Measurements from ENCODE around the gene POLDIP2.

The POLDIP2 gene, protein sequence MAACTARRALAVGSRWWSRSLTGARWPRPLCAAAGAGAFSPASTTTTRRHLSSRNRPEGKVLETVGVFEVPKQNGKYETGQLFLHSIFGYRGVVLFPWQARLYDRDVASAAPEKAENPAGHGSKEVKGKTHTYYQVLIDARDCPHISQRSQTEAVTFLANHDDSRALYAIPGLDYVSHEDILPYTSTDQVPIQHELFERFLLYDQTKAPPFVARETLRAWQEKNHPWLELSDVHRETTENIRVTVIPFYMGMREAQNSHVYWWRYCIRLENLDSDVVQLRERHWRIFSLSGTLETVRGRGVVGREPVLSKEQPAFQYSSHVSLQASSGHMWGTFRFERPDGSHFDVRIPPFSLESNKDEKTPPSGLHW

DNA sequence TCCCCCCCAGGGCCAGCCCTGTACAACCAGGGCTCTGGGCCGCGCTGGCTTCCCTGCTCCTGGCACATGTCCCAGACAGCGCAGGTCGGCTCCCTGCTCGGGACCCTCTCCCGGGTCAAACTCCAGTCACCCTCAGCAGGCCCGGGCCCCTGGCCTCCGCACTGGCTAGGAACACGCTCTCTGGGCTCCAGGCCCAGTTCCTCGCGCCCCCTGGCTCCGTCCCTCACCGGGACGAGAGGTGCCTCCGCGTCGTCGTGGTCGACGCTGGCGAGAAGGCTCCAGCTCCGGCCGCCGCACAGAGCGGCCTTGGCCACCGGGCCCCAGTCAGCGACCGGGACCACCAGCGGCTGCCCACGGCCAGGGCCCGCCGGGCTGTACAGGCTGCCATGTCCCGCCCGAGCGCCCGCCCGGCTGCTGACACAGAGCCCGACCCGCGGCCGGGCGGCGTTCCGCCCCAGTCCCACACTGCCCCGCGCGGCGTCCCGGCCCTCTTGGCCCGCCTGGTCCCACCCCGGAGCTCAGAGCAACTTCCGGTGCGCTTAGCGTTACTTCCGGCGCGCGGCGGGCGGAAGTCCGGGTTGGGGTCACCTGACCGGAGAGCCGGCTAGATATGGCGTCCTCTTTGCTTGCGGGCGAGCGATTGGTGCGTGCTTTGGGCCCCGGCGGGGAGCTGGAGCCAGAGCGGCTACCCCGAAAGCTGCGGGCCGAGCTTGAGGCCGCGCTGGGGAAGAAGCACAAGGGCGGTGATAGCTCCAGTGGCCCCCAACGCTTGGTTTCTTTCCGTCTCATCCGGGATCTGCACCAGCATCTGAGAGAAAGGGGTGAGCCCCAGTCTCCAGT lies at the start of gene POLDIP2:
Gene POLDIP2 (minus strand): TSS at position 467 of the 840 bp plus-strand sequence. CDS start 79 bp downstream, at position 388.
- peak; percentile 96 for DNase-seq

DNA sequence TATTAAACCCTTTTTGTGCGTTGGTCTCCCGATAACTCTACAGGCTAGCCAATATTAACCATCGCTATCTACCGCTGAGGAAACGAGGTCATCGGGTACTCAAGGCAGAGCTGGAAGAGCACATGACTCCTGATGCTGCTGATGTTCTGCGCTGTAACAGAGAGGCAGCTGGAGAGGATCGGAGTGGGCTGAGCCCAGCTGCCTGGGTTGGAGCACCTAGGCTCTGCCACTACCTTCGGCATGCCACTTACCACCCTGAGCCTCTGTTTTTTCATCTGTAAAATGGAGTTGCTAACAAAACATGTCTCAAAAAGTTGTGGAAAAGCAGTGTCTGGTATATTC lies 49.1 kb upstream of the POLDIP2 start:
- DNase-seq = no peak

DNA sequence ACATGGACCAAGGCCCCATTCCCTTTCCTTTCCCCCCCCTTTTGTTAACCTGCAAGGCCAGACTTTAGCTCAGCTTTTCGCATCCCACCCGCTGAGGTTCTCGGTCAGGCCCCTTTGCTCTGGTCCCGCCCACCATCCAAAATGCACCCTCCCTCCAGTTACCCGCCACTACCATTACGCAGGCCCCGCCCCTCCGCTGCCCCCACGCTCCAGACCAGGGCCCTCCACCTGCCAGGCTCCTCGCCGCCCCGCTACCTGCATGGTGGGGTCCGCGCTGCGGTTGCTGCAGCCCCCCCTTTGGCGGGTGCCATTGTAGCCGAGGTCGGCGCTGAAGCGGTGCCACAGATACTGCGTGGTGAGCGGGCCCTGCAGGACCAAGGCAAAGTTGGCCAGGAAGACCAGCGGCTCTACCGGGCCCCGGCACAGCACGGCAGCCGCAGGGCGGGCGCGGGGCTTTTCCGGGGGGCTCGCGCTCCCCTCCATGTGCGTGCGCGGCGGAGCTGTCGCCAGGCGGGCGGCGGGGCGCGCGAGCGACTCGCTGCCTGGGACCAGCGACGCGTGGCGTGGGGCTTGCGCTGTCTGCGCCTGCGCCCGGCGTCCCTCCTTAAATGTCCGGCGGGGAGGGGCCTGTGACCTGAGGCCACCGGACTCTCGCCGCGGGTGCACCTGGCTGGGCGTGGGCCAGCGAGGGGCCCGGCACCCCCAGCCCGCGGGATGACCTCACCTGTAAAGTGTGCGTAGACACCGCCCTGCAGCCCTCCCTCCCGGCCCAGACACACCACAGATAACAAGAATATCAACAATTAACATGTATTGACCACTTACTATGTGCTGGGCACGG lies 48.5 kb upstream of the POLDIP2 start, which contains the start of gene SLC46A1:
Gene SLC46A1 (minus strand): TSS at position 581 of the 841 bp plus-strand sequence. CDS start 98 bp downstream, at position 483.
- DNase-seq = peak; percentile 29

DNA sequence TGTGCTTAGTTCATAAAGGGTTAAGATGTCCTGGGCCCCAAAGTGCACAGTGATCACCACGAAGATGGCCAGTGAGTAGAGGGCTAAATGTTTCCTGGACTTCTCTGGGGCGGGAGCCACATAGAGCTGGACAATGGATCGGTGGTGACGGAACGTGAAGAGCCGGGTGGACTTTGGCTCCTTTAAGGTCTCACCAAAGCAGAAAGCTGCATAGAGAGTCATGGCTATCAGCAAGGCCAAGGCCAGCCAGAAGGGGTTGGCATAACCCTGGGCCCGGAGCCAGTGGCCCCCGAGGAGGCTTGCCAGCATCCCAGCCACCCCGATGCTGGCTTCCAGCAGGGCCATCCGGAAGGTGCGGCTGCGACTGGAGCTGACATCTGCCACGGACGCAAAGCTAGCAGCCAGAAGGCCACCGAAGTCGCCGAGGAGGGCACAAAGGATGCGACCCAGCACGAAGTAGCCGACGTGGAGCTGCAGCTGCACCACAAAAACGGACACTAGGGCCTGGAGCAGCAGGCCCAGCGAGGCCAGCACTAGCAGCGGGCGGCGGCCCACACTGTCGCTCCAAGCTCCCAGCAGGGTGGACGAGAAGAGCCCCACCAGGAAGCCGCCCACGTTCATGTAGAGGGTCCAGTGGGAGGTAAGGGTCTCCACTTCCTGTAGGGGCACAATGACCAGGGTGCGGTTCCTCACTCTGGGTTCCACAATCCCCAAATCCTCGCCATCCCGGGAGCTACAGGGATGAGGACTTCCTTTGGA lies 47.7 kb upstream of the POLDIP2 start:
- DNase-seq = no peak

DNA sequence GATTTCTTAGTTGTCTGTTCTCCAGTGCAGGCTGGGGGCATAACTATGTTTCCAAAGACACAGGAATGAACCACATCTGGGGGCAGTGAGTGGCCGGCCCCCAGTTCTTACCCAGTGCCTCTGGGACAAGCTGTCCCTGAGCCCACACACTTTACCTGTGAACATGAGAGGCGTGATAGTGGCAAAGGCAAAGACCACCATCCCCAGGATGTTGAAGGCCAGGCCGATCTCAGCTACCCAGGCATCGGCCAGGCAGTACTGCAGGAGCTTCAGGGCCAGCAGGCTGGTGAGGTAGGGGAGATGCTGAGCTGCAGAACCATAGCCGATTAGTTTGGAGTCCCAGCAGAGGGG lies 47.1 kb upstream of the POLDIP2 start:
- no peak for DNase-seq

DNA sequence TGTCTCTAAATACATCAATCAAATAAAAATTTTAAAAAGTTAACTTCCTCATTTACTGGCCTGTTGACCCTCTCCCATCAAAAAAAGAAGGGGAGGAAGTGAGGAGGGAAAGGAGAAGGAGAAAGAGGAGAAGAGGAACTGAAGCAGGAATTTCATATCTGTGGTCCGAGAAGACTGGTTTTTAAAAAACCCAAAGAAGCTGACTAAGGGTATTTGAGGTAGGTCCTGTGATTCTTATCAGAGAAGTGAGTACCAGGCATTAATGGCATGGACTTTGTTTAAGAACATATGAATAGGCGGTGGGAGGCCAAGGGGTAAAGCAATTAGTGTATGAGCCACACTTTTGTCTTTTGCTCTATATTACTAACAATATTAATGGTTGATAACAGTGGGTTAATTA lies 46.7 kb upstream of the POLDIP2 start:
- DNase-seq = no peak

DNA sequence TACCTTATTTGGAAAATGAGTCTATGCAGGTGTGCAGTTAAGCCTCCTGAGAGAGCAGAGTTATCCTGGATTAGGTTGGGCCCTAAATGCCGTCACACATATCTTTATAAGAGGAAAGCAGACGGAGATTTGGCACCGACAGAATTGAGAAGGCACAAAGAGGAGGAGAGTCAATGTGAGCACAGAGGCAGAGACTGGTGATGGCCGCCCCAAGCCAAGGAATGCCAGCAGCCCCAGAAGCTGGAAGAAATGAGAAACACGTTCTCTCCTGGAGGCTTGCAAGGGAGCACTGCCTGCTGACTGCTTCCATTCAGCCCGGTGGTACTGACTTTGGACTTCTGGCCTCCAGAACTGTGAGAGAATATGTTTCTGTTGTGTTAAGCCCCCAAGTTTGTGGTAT lies 45.5 kb upstream of the POLDIP2 start:
- no peak for DNase-seq

DNA sequence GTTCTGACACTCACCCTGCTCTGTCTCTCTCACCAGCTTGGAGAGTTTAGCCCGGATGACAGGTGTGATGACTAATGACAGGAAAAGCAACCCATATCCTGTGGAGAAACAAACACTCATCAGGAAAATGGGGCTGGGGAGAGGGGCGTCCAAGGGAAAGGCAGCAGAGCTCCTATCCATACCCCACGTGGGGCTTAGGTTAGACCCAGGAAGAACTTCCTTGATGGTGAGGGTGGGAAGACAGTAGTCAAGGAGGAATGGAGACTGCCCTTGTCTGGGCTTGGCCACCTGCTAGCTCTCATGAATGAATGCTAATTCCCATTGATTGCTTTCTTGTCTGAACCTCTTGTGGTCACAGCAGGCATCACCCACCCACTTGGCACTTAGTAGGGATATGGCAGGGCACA lies 44.9 kb upstream of the POLDIP2 start:
- no peak for DNase-seq

DNA sequence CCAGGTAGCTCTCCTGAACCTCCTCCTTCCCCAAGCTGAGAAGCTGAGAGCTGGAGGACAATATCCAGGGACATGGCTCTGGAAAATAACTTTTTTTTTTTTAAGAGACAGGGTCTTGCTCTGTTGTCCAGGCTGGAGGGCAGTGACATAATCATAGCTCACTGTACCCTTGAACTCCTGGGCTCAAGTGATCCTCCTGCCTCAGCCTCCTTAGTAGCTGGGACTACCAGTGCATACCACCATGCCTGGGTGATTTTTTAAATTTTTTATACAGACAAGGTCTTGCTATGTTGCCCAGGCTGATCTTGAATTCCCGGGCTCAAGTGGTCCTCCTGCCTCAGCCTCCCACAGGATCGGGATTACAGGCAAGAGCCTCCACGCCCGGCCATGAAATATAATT lies 42.5 kb upstream of the POLDIP2 start:
- DNase-seq = no peak

DNA sequence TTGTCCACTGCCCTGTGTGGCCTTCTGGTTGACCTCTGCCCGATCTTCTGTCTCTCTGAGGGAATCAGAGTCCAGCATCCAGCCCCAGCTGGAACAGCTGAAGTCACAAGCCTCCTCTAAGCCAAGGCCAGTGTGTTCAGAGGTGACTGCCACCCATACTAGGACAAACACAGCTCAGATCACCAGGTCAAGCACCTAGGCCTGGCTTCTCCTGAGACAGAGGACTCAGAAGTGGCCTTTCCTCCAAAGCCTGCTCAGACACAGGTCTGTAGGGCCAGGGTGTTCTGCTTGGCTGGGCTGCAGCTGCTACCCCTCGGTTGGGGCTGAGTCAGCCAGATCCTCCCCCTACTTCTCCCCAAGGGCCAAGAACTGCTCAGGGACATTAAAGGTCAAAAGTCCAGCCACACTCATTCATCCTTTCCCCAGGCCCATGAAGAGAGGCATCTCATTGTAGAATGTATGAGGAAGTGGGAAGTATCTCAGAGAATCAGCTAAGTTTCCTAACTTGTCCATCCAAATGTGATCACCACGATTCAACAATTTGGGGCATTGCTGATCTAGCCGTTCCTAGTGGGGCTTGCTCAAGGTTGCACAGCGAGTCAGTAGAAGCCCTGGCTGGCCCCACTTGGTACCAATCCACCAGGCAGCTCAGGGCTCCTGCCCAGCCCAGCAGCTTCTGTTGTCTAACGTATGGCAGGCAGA lies 41.1 kb upstream of the POLDIP2 start:
- DNase-seq = no peak

DNA sequence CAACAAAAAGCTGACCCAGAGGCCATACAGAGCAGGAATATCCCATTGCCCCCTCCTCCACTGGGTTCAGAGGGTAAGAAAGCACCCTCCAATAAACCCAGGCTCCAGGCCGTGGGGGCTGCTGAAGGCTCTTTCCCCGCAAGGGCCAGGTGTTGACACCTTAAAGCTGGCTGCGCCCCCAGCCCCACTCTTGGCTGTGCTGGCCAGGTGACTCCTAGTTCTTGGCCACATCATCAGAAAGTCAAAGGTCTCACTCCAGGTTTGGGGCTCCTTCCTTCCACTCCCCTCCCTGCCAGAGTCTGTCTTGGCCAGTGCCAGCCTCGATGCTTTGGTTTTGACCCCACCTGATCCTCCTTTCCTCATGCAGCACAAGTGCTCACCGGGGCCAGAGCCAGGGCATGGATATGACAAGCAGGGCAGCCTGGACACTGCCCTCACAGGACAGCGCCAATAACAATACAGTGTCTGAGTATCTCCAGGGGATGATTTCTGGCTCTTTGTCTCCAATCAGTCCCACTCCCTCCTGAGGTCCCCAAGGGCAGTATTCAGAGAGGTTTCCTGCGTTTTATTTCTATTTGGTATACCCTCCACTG lies 40.5 kb upstream of the POLDIP2 start:
- no peak for DNase-seq

DNA sequence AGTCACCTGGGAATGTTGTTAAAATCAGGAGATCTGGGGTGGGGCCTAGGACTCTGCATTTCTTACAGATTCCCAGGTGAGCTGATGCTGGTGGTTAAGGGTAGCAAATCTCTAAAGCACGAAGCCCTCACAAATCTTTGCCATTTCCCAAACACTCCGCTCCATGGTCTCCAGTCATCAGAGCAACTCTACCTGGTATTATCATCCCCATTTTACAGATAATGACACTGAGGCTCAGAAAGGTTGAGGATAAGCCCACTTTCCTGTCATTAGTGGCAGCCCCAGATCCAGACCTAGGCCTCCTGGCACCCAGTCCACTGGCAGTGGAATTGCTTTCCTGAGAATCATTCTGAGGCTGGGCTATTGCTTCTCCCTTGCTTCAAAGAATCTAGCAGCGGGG lies 39.9 kb upstream of the POLDIP2 start:
- DNase-seq = no peak

DNA sequence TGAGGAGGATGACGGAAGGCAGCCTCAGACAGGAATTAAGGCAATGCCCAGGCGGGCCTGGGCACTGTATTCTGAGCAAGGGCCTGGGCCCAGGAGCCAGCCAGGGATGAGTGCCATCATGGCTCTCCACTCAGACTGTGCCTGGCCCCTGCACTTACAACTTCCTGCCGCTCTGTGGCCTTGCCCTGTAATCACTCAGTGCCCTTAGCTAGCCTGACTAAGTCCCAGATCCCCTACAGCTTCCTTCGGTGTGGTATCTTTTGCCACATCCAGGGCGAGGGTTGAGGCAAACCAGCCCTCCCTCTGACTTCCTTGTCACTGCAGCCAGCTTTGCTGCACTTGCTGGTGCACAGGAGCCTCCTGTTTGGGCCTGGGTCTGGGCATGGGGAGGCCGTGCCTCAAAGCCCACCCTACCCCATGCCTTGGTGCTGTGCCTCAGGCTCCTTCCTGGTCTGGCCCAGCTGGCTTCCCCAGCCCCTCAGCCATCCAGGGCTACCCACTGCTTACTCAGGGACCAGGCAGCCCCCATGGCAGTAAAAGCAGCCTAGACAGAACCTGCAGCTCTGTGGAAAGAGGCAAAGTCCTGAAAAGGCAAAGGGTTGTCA lies 39.4 kb upstream of the POLDIP2 start:
- no peak for DNase-seq

DNA sequence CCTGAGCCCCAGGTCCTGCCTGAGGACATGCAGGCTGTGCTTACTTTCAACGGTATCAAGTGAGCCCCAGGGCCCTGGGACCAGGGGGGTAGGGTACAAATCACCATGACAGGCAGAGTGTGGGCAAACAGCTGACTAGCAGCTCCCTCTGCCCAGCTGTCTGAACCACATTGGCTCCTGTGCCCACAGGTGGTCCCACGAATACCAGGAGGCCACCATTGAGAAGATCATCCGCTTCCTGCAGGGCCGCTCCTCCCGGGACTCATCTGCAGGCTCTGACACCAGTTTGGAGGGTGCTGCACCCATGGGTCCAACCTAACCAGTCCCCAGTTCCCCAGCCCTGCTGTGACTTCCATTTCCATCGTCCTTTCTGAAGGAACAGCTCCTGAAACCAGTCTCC lies 38.6 kb upstream of the POLDIP2 start:
- DNase-seq = no peak

DNA sequence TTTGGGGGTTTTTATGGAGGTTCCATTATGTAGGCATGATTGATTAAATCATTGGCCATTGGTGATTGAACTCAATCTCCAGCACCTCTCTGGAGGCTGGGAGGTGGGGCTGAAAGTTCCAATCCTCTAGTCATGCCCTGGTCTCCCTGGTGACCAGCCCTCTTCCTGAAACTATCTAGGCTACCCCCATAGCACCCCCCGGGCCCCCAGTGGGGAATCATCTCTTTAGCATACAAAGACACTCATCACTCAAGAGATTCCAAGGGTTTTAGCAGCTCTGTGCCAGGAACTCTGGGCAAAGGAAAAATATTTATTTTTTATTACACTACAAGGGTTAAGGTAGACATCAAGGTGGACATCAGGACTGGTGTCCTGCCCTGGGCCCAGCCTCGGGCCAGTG lies 38.1 kb upstream of the POLDIP2 start:
- DNase-seq = no peak

DNA sequence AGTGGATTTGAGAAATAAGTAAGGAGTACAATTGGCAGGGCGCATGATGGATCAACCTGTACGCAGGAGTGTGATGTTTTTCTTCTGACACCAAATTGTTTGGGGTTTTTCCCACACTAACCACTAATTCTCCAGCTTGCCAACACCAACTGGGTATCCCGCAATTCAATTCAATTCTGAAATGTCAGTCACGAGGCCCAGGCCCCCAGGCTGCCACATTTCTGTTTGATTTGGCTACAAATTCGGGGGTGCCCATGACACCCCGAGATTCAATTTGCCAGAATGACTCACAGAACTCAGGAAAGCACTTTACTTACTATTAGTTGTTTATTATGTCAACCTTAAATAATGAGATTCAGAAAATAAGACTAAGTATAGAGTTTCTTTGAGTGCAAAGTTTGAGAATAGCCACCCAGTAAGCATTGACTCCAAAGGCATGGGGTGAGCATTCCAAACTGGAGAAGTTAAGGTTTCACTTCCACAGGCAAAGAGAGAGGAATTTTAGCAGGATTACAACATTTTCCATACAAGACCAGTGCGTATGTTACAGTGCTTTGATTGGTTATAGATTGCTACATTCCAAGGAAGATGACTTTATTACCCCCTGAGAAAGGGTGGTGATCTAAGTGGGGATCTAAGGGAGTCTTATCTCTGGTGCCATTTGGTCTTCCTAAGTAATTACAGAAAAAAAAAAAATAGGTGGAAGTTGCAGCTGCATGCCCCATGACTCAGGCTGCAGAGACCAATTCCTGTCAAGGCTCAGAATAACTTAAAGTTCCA lies 37.2 kb upstream of the POLDIP2 start:
- no peak for DNase-seq

DNA sequence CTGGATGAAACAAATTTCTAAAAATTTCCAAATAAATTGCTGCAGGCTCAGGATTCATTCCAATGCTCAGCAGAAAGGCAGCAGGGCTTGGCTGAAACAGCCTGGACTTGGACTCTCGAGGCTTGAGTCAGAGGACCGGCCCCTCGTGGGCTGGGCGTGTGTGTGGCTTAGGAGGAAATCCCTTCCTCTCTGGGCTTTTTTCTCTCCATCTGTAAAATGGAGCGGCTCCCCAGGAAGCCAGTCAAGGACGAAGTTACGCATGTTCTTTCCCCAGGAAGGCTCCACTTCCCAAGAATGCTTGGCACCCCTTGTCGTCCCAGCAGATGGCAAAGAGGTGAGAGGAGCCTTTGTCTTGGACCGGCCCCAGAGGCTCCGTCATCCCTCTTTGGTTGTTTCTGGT lies 35.2 kb upstream of the POLDIP2 start:
- DNase-seq = no peak

DNA sequence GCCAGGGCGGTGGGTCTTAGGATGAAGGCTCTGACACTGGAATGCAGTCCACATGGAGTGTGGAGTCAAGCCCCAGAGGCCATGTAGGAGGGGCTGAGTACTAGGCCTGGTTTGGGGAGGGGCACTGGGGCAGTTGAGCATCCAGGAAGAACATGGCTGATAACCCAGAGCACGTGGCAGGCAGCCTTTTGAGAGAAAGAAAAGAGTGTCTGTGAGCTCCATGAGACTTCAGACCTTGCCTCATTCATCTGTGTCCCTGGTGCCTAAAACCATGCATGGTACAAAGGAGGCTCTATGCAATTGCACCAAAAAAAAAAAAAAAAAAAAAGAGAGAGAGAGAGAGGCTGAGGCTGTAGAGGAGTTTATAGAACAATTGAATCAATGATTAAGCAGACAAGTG lies 34.1 kb upstream of the POLDIP2 start:
- no peak for DNase-seq

DNA sequence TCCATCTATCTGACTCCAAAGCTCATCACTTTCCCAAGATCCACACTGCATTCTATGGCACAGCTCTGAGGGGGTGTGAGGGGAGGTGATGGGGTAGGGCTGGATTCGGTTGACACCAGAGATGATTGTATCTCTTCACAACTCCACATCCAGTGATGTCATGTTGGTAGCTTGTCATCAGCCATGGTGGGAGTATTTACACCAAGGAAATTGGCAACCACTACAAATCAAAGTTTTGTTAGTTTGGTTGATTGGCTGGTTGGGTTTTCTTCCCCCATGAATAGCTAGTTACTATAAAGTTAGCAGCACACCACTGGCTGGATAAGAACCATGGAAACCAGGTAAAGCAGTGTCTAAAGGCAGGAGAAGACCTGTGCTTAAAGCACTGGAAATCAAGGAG lies 33.7 kb upstream of the POLDIP2 start:
- DNase-seq = no peak

DNA sequence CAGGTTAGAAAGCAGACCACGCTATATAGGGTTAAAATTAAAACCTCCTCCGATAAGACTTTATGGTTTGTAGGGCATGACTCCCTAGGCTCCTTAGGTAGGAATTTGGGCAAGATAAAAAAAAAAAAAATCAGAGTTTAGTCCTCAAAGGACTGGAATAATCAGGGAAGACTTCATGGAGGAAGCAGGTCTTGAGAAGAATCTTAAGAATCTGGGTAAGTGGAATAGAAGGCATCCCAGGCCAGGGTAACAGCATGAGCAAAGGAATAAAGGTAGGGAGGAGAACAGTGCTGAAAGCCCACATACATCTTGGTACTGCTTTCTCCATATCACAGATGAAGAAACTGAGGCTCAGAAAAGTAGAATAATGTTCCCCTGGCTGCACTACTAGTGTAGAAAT lies 33.2 kb upstream of the POLDIP2 start:
- DNase-seq = no peak
